HUES6 (cell line): ENCODE measurements around the gene NTM.

ENCODE experiments used
- H3K27ac ChIP-seq: 2 replicates; pipeline ENCODE4 v1.7.0; 2013; ENCODE audit warnings: low read depth, mild to moderate bottlenecking, low read length, inconsistent platforms
- H3K27me3 ChIP-seq: 2 replicates; pipeline ENCODE4 v1.6.1; 2013; ENCODE audit warnings: low read length; ENCODE audit not compliant: control insufficient read depth, insufficient read depth
- H3K36me3 ChIP-seq: 2 replicates; pipeline ENCODE4 v1.6.1; 2013; ENCODE audit warnings: low read length; ENCODE audit not compliant: control insufficient read depth, insufficient read depth
- H3K4me1 ChIP-seq: 2 replicates; pipeline ENCODE4 v1.6.1; 2013; ENCODE audit warnings: low read length; ENCODE audit not compliant: control insufficient read depth, insufficient read depth
- H3K4me3 ChIP-seq: 2 replicates; pipeline ENCODE4 v1.5.1; 2013; ENCODE audit warnings: low read depth, low read length
- H3K9ac ChIP-seq: one replicate; pipeline ENCODE4 v1.6.1; 2013; ENCODE audit warnings: mild to moderate bottlenecking, low read length
- H3K9me3 ChIP-seq: 2 replicates; pipeline ENCODE4 v1.6.1; 2013; ENCODE audit warnings: low read depth, low read length; ENCODE audit not compliant: control insufficient read depth, insufficient read depth

NTM gene

DNA sequence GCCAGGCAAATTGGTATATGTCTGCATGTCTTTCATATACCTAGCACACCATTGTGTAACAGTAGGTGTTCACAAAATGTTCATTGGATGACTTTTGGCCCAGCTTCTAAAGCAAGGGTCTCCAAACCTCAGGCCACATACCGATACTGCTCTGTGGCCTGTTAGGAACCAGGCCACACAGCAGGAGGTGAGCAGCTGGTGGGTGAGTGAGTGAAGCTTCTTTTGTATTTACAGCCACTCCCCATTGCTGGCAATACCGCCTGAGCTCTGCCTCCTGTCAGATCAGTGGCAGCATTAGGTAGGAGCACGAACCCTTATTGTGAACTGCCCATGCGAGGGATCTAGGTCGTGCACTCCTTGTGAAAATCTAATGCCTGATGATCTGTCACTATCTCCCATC, 836.6 kb downstream of the NTM start:
- Histone ChIP-seq H3K4me3 (no peak overlapping the region), H3K9ac (no peak overlapping the region), H3K9me3 (peaks cover 17% of the 10 kb centered on the region), H3K27me3 (no peaks in the 10 kb centered on the region), H3K4me1 (no peaks in the 10 kb centered on the region), H3K27ac (no peak overlapping the region), H3K36me3 (no peaks in the 10 kb centered on the region)

DNA sequence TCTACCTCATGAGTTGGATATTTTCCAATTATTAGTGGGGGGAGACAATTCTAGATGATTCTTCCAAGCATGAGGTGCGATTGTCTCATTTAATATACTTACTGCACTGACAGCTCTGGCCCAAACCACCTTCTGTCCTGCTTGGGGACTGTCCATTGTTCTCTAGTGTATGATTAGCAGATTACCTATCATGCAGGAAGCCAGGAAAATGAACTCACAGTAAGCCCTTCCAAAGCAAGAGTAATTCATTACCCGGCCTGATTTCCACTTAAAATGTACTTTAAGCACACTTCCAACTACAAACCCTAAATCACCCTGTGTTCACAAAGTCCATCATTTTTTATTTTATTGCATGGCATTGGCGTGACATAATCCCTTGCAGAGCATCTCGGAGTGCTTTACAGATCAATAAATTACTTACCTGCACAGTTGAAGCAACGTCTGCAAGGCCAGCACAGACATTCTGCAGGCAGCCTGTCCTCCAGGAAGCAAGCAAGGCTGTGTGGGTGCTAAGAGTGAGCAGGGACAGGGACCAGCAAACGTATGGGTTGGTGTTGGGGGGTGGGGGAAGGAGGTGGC, 838.2 kb downstream of the NTM start:
- Histone ChIP-seq H3K36me3 (no peaks in the 10 kb centered on the region), H3K4me3 (no peak overlapping the region), H3K9me3 (peaks cover 17% of the 10 kb centered on the region), H3K27ac (no peak overlapping the region), H3K9ac (no peak overlapping the region), H3K27me3 (no peaks in the 10 kb centered on the region), H3K4me1 (no peaks in the 10 kb centered on the region)

DNA sequence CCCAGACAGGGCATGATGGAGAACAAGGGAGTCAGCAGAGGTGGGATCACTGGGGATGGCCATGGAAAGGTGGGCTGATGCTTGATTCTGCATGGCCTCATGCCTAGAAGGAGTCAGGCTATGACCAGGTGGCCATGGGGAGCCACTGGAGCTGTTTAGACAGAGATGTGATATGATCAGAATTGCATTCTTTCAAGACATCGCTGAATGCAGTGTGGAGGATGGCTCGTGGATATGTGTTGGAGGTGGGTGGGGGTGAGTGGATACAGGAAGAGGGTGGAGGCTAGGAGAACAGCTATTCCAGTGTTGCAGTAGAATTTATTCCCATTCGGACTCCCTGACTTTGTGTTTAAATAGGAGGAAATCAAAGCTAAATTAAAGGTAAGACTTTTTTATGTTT, 841.1 kb downstream of the NTM start:
- Histone ChIP-seq H3K4me1 (no peaks in the 10 kb centered on the region), H3K27ac (no peak overlapping the region), H3K27me3 (no peaks in the 10 kb centered on the region), H3K9ac (no peak overlapping the region), H3K4me3 (no peak overlapping the region), H3K9me3 (peaks cover 14% of the 10 kb centered on the region), H3K36me3 (no peaks in the 10 kb centered on the region)

DNA sequence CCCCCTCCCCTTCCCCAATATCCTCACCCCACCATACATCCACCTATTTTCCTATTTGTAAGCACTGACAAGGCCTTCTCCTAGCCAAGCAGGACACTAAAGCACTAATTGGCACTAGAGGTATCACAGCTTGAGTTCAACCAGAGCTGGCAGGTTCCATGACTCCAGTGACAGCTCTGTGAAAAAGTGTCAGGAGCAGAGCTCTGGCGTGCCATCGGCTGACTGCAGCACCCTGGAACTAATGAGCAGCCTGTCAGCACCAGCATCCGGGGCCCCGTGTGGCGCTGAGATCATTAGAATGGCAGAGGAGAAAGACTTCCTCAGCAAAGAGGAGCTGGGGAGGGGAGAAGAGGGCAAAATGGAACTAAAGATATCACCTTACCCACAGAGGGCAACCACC, 847.4 kb downstream of the NTM start:
- Histone ChIP-seq H3K27ac (no peak overlapping the region), H3K36me3 (no peaks in the 10 kb centered on the region), H3K4me3 (no peak overlapping the region), H3K27me3 (no peaks in the 10 kb centered on the region; the same call in 1 of the 2 replicates), H3K9me3 (no peaks in the 10 kb centered on the region), H3K9ac (no peak overlapping the region), H3K4me1 (no peaks in the 10 kb centered on the region)

DNA sequence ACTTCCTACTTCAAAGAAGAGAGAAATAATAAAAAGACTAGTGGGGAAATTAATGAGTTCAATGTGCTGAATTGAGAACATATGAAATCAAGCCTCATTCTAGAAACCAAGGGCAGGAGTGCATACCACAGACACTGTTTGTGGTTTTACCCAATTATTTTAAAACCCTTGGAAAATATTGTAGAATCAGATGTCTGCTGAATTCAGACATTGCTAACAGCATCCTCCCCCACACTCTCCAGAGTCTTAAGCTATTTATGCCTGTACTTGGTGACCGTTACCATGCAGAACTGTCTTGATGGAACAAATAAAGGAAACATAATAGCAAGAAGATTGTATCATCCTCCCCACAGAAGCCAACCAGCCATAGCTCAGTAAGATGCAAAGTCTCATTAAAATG, 850.1 kb downstream of the NTM start:
- Histone ChIP-seq H3K4me3 (no peak overlapping the region), H3K27ac (no peak overlapping the region), H3K9ac (no peak overlapping the region)

DNA sequence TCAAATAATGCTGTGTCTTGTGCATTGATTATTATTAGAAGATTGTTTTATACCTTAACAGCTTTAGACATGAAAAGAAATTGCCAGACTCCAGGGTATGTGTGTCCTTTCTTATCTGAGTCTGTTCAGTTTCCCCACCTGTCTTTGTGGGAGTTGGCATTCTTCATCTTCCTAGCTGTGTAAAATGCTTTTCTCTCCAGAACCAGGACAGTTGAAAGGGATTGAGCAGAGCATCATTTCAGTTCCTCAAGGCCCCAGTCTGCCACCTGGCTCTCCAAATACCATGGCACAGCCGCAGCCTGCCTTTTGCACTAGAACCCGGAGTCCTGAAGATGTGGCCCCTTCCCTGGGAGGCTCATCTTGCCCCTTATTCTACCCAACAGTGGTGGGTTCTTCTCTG, 851.9 kb downstream of the NTM start:
- Histone ChIP-seq H3K4me3 (no peak overlapping the region), H3K4me1 (no peaks in the 10 kb centered on the region), H3K9ac (no peak overlapping the region), H3K36me3 (no peaks in the 10 kb centered on the region), H3K27ac (no peak overlapping the region), H3K9me3 (no peaks in the 10 kb centered on the region), H3K27me3 (no peaks in the 10 kb centered on the region; the same call in 1 of the 2 replicates)

More for the DNA sequence above, 850.1 kb downstream of the NTM start:
- no peaks in the 10 kb centered on the region; the same call in 1 of the 2 replicates for H3K27me3 ChIP-seq
- H3K4me1 ChIP-seq = no peaks in the 10 kb centered on the region
- H3K36me3 ChIP-seq = no peaks in the 10 kb centered on the region
- H3K9me3 ChIP-seq = no peaks in the 10 kb centered on the region

DNA sequence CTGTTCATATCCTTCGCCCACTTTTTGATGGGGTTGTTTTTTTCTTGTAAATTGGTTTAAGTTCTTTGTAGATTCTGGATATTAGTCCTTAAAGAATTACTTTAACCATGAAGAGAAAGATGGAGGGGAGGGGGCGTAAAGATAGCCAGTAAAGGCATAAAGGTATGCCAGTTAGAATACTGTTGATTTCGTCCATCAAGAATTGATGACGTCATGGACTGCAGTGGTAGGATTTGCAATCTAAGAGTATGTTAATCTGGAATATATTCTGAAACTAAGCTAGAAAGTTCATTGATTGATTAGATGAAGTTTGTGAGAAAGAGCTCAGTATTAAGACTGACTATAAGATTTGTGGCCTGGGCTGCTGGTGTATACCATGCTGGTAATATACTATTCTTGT, 856.1 kb downstream of the NTM start:
- no peak overlapping the region for H3K27ac ChIP-seq
- no peaks in the 10 kb centered on the region for H3K27me3 ChIP-seq
- no peaks in the 10 kb centered on the region for H3K36me3 ChIP-seq
- H3K9me3 ChIP-seq = no peaks in the 10 kb centered on the region
- H3K4me3 ChIP-seq = no peak overlapping the region
- no peak overlapping the region for H3K9ac ChIP-seq
- no peaks in the 10 kb centered on the region for H3K4me1 ChIP-seq

DNA sequence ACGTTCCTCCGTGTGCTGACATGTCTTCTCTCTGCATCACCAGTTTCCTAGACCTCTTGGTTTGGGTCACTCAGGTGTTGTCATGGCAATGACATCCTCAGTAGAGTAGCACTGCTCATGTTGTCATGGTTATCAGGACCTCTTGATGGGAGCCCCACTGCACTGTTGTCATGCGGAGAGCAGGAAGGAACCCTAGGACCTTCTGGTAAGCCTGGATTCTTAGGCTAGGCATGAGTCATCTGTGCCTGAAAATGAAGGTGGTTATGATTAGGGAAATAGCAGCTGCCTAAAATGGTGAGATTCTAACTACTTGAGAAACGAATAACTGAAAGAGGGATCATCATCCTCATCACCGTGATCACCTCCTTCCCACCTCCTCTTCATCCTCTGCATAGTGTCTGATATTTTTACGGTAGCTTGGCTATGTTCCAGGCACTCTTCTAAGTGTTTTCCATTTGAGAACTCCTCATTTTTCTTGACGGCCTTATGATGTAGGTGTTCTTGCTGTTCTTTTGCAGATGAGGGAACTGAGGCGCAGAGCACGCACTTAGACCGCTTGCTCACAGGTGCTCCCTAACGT, 858.4 kb downstream of the NTM start:
- no peaks in the 10 kb centered on the region for H3K9me3 ChIP-seq
- H3K4me3 ChIP-seq = no peak overlapping the region
- H3K36me3 ChIP-seq = no peaks in the 10 kb centered on the region
- H3K9ac ChIP-seq = no peak overlapping the region
- H3K27ac ChIP-seq = no peak overlapping the region
- H3K27me3 ChIP-seq = no peaks in the 10 kb centered on the region
- H3K4me1 ChIP-seq = no peaks in the 10 kb centered on the region

DNA sequence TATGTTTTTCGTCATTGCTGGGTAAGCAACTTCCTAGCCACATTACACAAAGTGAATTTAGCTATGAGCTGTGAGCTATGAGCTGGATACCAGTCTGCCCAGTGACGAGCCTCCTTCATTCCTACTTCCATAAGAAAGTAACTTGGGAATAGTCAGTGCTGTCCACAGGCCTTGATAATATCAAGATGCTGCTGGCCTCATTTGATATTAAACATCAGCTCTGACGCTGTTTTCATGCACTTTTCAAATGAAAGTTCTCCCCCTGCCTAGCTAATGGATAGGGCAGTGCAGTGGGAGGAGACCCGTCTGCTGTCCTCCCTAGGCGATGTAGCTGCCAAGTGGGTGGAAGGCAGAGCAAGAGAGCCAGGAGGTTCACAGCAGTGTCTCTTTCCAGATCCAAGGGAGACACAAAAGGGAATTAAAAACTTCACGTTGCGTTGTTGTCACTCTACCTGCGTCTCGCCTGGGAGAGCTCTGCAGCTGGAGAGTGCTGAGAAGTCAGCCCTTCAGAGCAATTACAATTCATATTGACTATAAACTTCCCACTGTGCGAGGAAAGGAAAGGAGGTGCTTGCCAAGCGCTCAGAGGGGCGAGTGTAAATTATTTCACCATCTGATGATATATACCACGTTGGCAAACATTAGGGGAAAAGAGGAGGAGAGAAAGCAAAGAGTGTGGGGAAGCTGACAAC, 861.4 kb downstream of the NTM start:
- Histone ChIP-seq H3K4me3 (no peak overlapping the region), H3K9me3 (no peaks in the 10 kb centered on the region)

DNA sequence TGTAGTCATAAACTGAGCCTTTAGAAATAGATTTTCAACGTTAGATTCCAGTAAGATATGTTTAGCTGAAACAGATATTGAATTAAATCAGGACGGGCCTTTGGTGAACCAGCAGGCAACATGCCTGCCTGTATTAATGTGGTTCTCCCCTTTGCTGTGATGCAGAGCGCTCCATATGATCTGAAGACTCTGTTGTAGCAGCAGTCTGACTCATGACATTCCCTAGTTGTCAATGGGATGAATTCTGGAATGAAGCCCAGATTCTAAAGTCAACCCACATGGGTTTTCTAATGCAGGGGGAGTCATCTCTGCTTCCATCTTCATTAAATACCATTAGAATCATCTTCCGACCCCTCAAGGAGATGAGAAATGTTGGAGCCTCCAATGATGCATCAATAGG, 864.5 kb downstream of the NTM start:
- H3K4me1 ChIP-seq = no peaks in the 10 kb centered on the region
- H3K27me3 ChIP-seq = no peaks in the 10 kb centered on the region
- H3K36me3 ChIP-seq = no peaks in the 10 kb centered on the region
- no peak overlapping the region for H3K9ac ChIP-seq
- H3K9me3 ChIP-seq = no peaks in the 10 kb centered on the region
- no peak overlapping the region for H3K4me3 ChIP-seq
- no peak overlapping the region for H3K27ac ChIP-seq

More for the DNA sequence above, 861.4 kb downstream of the NTM start:
- Histone ChIP-seq H3K4me1 (no peaks in the 10 kb centered on the region), H3K27me3 (no peaks in the 10 kb centered on the region), H3K27ac (no peak overlapping the region), H3K9ac (no peak overlapping the region), H3K36me3 (no peaks in the 10 kb centered on the region)

DNA sequence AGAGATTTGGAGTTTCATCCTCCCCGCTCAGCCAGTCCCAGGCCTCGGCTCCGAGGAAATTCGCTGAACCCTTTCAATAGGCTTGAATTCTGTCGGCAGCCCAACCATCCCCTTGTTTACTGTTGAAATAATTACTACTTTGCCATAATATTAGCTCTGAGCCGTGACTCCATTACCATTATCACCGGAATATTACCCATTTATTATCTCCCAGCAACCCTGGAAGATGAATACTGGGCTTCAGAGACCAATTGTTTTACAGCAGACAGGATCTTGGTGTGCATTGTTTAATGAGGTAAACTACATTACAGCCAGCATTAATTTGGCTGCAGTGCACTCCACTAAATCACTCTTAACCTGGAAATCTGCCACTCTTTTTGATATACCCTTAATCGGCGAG, 867.4 kb downstream of the NTM start:
- Histone ChIP-seq H3K4me3 (no peak overlapping the region), H3K9me3 (no peaks in the 10 kb centered on the region), H3K27me3 (no peaks in the 10 kb centered on the region), H3K4me1 (no peaks in the 10 kb centered on the region; the same call in 1 of the 2 replicates), H3K27ac (no peak overlapping the region), H3K36me3 (no peaks in the 10 kb centered on the region), H3K9ac (no peak overlapping the region)
